ENCODE measurements around the gene CASKIN2. TPM values are rescaled to one million over a fixed set of nuclear protein-coding genes. Genes with fewer than 3 reads are reported as not detected.
A peak's percentile ranks its signal among the peaks of the same experiment; 100 is the strongest.

The CASKIN2 gene
- total RNA-seq, 1 donor from 2014 or later = 1.4 TPM

DNA sequence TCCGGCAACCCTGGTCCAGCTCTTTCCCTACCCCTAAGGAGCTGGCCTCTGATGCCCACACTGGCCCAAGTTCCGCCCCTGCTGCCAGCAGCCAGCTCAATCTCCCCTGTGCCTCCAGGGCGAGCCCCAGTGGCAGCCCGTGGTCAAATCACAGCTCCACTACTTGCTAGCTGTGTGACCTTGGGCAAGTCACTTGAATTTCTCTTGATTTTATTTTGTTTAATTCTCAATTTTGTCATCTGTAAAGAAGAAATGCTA, 10.3 kb downstream of the CASKIN2 start:
- Mint-ChIP-seq H3K4me3 (no peak overlapping the region), H3K9me3 (no peaks in the 10 kb centered on the region), H3K36me3 (ENCODE audit: low read depth) (no peaks in the 10 kb centered on the region), H3K27me3 (no peaks in the 10 kb centered on the region), H3K4me1 (peaks cover 2% of the 10 kb centered on the region), H3K27ac (no peak overlapping the region)
- DNase-seq (no peak), ATAC-seq (ENCODE audit: low read depth) (no peak)
- TF ChIP-seq, protein P1, sequence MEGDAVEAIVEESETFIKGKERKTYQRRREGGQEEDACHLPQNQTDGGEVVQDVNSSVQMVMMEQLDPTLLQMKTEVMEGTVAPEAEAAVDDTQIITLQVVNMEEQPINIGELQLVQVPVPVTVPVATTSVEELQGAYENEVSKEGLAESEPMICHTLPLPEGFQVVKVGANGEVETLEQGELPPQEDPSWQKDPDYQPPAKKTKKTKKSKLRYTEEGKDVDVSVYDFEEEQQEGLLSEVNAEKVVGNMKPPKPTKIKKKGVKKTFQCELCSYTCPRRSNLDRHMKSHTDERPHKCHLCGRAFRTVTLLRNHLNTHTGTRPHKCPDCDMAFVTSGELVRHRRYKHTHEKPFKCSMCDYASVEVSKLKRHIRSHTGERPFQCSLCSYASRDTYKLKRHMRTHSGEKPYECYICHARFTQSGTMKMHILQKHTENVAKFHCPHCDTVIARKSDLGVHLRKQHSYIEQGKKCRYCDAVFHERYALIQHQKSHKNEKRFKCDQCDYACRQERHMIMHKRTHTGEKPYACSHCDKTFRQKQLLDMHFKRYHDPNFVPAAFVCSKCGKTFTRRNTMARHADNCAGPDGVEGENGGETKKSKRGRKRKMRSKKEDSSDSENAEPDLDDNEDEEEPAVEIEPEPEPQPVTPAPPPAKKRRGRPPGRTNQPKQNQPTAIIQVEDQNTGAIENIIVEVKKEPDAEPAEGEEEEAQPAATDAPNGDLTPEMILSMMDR (IDR thresholded peaks at IDR 0.05) = no peak
- POLR2A ChIA-PET = interaction anchor here (0.7 kb wide), 1 partner anchor 1207 kb away, joined by 4 read pairs; no protein-coding TSS in a partner anchor
- intact Hi-C loops (cut with micrococcal nuclease) = no loop called here
- CTCF ChIA-PET = interaction anchor here (0.9 to 1.6 kb wide), 4 partner anchors 11 to 245 kb away, joined by 3 to 5 read pairs (median 4); partner anchors contain the start of genes LLGL2 and TSEN54

DNA sequence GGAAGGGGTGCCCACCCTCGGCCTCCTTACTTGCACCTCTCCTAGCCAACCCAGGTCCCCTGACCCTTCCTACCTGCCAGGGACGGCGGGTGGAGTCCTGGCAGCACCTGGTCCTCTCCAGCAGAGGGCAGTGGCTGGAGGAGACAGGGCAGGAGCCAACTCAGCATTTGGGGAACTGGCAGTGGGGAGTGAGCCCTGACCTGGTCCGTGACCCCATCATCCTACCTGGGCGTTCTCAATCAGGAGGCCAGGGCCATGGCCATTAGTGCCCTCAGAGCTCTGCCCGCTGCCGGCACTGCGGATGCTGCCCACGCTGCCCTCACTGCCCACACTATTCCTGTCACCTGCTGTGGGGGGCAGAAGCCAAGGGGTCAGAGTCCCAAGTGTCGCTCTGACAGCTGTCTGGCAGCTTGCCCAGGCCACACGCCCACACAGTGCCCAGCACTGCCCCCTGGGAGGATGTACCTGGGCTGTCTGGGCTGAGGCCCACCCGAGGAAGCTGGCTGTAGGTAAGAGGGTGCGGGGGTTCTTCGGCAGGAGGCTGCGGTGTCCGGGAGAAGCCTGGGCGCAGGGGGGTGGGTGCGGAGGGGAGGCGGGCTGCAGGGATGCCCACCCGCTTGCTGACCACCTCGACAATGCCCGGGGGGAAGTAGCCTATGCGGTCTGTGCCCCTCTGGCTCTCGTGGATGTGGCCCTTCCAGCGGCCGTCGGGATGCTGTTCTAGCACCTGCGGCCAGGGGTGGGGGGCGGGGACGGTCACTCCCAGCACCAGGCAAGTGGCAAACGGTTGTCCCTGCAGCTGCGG, 10.8 kb downstream of the CASKIN2 start:
- H3K27me3 Mint-ChIP-seq = no peaks in the 10 kb centered on the region
- ChIA-PET POLR2A (interaction anchor here (0.6 to 1.7 kb wide), 3 partner anchors 11 to 1207 kb away, joined by 3 to 4 read pairs (median 4); partner anchors contain the start of gene TSEN54), CTCF (interaction anchor here (0.9 to 1.6 kb wide), 4 partner anchors 12 to 245 kb away, joined by 3 to 5 read pairs (median 4); partner anchors contain the start of genes LLGL2 and TSEN54)
- TF ChIP-seq, protein P1 (IDR thresholded peaks at IDR 0.05) = no peak
- peaks cover 2% of the 10 kb centered on the region for H3K4me1 Mint-ChIP-seq
- H3K27ac Mint-ChIP-seq = no peak overlapping the region
- DNase-seq (peak; percentile 41), ATAC-seq (ENCODE audit: low read depth) (peak; percentile 91)
- H3K4me3 Mint-ChIP-seq = no peak overlapping the region
- peaks cover 2% of the 10 kb centered on the region for H3K36me3 Mint-ChIP-seq (ENCODE audit: low read depth)
- no peaks in the 10 kb centered on the region for H3K9me3 Mint-ChIP-seq
- intact Hi-C loops (cut with micrococcal nuclease) = loop anchor here (1.0 to 5.0 kb wide), 5 partner anchors 11 to 243 kb away; partner anchors contain the start of genes CASKIN2 and LLGL2

DNA sequence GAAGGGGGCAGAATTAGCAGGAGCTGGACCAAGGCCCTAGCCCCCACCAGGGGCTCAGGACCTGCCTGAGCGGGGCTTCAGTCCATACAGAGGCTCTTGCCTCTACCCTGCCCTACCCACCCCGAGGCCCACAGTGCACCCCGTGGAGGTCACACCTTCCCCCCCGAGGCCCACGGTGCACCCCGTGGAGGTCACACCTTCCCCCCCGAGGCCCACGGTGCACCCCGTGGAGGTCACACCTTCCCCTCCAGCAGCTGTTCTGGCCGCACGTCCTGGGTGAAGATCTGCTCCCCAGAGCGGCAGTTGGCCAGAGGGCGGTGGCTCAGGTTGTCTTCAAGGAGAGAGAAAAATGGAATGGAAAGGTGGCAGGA, 11.4 kb downstream of the CASKIN2 start:
- Mint-ChIP-seq H3K4me3 (no peak overlapping the region), H3K27me3 (no peaks in the 10 kb centered on the region), H3K4me1 (peaks cover 2% of the 10 kb centered on the region), H3K9me3 (no peaks in the 10 kb centered on the region), H3K27ac (no peak overlapping the region), H3K36me3 (ENCODE audit: low read depth) (peaks cover 6% of the 10 kb centered on the region)
- ChIA-PET POLR2A (interaction anchor here (0.6 to 1.7 kb wide), 2 partner anchors 12 to 122 kb away, joined by 3 to 4 read pairs; partner anchors contain the start of gene TSEN54), CTCF (no interaction called here)
- TF ChIP-seq, protein P1 (IDR thresholded peaks at IDR 0.05) = no peak
- no peak for ATAC-seq (ENCODE audit: low read depth)
- intact Hi-C loops (cut with micrococcal nuclease) = loop anchor here (1.0 to 5.0 kb wide), 5 partner anchors 11 to 243 kb away; partner anchors contain the start of genes CASKIN2 and LLGL2
- DNase-seq = no peak

DNA sequence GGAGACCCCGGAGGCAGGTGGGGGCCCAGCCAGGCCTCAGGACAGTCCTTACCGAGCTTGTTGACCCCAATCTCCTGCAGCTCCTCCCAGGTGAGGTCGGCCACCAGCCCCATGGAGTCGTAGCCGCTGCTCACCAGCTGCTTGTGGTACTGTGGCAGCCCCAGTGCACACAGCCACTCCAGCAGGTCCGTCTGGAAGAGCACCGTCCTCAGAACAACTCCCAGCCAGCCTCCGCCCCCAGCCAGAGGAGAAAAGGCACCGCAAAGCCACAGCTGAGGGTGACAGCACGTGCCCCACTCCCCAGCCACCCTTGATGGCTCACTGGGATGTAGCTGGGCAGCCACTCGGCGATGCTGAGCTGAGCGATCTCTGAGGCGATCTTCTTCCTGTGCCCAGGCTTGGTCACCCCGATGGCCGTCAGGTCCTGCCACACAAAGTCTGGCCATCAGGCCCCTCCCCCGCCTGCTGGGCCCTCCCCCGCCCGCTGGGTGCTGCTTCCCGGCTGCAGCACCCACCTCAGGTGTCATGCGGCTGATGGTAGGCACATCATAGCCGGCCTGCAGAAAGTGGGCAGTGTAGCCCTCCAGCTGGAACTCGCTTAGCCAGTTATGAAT, 11.9 kb downstream of the CASKIN2 start:
- H3K4me3 Mint-ChIP-seq = no peak overlapping the region
- POLR2A ChIA-PET = interaction anchor here (0.6 to 1.7 kb wide), 3 partner anchors 13 to 277 kb away, joined by 3 to 4 read pairs (median 3); partner anchors contain the start of gene TSEN54
- H3K36me3 Mint-ChIP-seq (ENCODE audit: low read depth) = peaks cover 11% of the 10 kb centered on the region

More for the DNA sequence above, 11.9 kb downstream of the CASKIN2 start:
- no peak overlapping the region for H3K27ac Mint-ChIP-seq
- no peaks in the 10 kb centered on the region for H3K9me3 Mint-ChIP-seq
- H3K4me1 Mint-ChIP-seq = peaks cover 2% of the 10 kb centered on the region
- intact Hi-C loops (cut with micrococcal nuclease) = loop anchor here (5.0 kb wide), 1 partner anchor 244 kb away; no protein-coding TSS in a partner anchor
- DNase-seq = no peak
- ATAC-seq (ENCODE audit: low read depth) = no peak
- TF ChIP-seq, protein P1 (IDR thresholded peaks at IDR 0.05) = no peak
- CTCF ChIA-PET = interaction anchor here (1.1 to 1.4 kb wide), 2 partner anchors 22 to 98 kb away, joined by 3 read pairs; partner anchors contain the start of gene LLGL2
- no peaks in the 10 kb centered on the region for H3K27me3 Mint-ChIP-seq
